ENCODE results near the gene CYTH1.
"Not testable (repeated sequence)": the region's sequence is repeated elsewhere in the genome, so short reads cannot be mapped to it uniquely, and the experiment has no call there.

CYTH1 gene

DNA sequence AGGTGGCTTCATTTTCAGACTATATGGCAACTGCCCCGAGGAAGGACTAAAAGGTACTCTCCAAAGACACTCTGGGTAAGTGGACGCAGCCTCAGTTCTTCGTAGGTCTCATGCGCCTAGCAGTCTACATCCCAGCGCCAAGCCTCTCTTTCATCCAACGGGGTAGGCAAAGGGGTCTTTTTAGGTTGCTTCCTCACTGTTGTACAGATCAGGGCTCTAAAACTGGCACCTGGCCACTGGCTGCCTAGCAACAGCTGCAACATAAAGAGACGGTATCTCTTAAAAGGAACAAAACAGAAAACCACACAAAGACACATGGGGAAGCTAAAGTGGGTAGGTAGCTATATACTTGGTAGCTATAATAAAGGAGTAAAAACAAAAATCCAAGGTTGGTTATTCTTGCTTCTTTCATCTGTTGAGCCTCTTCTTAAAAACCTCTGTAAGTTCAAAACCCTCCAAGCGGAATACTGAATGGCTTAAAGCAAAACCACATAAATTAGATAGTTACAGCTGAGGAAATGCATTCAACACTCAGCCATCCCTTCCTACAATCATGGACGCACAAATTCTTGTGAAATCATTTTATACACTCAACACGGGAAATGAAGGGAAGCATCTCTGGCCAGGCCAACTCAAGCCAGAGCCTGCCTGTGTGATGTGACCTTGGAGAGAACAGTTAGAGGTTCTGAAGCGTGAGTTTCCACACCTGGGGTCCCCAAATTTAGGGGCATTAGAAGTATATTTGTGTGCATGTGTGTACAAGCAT is 22.7 kb downstream of the CYTH1 start:
- peak in 1 of 2 donors; percentile 77 for DNase-seq

DNA sequence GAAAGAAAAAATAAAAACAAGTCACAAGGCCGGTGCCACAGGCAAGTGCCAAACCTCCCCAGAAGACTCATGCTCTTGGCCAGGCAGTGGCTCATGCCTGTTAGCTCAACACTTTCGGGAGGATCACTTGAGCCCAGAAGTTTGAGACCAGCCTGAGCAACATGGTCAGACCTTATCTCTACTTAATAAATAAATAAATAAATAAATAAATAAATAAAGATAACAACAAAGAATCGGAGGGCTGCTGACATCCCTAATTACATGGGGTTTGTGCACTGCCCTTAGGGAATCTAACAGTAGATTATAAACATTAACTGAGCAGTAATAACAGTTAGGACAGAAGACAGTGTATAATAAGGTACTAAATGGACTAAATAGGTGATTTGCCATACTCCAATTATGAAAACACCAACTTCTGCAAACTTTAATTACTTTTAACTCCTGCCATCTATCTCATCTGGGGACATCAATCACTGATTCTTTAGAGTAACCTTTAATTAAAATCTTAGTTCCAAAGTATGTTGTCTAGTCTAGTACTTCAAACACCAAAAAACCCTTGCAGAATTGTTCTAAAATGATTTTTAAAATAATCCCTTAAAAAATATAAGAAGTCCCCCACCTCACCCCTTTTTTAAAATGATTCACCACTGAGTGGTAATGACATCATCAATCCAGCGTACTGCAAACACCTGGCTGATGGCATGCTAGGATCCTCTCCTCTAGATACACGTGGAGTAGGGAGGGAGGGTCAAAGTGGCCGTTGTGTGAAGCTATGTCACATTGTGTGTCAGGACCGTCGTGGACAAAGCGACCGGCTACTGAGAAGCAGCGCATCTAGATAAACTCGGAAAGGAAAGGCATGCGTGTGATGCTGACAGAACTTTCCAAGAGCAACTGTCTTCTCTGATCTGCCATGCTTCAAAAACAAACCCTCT is 28.5 kb downstream of the CYTH1 start:
- DNase-seq: no peak

- DNase-seq: no peak
These were observed 30.5 kb downstream of the CYTH1 start for GRCh38 chr17:78751447-78752161.

DNA sequence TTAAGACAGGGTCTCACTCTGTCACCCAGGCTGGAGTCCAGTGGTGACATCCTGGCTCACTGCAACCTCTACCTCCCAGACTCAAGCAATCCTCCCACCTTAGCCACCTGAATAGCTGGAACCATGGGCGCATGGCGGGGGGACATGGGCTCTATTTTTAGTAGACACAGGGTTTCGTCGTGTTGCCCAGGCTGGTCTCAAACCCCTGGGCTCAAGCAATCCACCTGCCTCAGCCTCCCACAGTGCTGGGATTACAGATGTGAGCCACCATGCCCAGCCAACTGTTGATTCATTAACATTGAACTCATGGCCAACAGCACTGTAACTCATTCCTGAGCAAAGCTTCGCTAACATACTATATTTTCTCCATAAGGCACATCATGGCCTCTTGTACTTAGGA is 31.1 kb downstream of the CYTH1 start:
- DNase-seq: not testable (repeated sequence)

- DNase-seq: peak in 1 of 2 donors; percentile 94
These were observed 33.2 kb downstream of the CYTH1 start for GRCh38 chr17:78748730-78749317.

GRCh38 chr17:78748048-78748729 is 33.9 kb downstream of the CYTH1 start:
- no peak for DNase-seq

GRCh38 chr17:78747488-78747887 is 34.6 kb downstream of the CYTH1 start:
- DNase-seq: no peak

DNA sequence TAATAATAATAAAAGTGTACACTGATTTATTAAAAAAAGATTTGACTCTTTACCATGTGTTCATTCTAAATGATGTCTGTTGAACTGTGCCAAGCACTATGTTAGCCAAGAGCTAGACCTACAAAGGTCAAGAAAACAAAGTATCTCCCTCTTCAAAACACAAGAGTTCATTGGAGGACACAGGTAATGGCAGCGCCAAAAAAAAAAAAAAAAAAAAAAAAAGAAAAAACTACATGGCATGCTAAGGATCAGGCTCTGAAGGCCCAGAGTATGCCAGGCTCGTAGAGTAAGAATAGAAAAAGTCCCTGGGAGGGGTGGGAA is 35.2 kb downstream of the CYTH1 start:
- no peak for DNase-seq

- no peak for DNase-seq
These were observed 35.7 kb downstream of the CYTH1 start for GRCh38 chr17:78746263-78746948.

DNA sequence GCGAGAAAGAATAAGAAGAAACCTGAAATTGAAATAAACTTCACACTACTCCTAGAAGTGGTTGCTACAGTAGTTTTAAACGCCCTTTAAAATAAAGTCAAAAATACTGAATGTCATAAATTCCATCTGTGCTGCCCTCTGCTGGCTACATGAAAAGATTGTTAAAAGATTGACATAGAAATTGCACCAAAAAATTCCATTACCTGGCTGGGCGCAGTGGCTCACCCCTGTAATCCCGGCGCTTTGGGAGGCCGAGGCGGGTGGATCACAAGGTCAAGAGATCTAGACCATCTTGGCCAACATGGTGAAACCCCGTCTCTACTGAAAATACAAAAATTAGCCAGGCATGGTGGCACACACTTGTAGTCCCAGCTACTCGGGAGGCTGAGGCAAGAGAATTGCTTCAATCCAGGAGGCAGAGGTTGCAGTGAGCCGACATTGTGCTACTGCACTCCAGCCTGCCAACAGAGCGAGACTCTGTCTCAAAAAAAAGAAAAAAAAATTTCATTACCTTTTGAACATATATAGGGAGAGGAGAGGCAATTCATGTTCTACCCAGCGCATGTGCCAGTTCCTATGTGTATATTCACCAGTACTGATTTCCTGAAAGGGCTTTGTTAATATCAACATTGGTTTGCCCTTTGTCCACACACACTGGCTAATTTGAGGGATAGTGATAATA is 36.5 kb downstream of the CYTH1 start:
- DNase-seq: peak in 1 of 2 donors; percentile 16

GRCh38 chr17:78742901-78743300 is 39.2 kb downstream of the CYTH1 start:
- DNase-seq: no peak

DNA sequence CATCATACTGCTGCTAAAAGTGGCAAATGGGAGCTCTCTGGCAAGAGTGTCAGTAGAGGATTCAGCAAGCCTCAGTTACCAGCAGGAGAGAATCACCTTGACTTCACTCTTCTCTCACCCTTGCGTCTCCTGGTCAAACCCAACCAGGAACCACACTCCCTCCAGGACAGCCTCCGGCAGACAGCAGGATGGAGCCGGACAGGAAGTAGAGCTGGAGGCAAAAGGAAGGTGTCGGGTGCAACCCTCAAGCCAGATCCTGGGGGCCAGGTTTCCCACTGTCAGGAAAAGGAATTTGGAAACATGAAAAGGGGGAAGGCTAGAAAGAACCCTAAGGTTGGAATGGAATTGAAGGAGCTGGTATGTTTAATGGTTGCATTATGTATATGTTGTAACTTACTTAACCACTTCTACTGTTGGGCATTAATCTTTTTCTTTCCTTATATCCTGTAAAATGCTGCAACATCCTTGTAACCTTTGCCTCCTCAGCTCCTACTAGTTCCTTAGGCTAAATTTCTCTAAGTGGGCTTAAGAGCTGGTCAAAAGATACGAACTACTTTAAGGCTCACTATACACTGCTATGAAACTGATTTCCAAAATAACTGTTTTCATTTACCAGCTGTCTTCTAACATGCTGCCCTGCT is 40.3 kb downstream of the CYTH1 start:
- DNase-seq: no peak

GRCh38 chr17:78739331-78739931 is 42.6 kb downstream of the CYTH1 start:
- DNase-seq: no peak

DNA sequence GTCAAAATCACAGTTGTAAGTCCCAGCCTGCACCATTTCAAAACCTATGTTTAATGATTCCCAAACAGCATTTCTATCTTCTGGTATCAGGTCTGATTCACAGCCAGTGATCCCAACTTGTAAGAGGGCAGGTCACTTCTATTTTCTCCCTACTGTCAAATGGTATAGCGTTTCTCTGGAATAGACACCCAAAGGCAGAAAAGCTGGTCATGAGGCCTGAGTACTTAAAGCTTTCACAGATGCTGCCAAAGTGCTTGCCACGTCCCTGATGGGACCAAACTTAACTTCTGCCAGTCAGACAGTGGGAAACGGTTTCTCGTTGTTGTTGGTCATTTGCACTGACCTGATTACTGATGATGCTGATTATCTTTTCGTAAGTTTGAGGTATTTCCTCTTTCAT is 43.4 kb downstream of the CYTH1 start:
- no peak for DNase-seq

- no peak for DNase-seq
These were observed 43.8 kb downstream of the CYTH1 start for GRCh38 chr17:78738278-78738677.

DNA sequence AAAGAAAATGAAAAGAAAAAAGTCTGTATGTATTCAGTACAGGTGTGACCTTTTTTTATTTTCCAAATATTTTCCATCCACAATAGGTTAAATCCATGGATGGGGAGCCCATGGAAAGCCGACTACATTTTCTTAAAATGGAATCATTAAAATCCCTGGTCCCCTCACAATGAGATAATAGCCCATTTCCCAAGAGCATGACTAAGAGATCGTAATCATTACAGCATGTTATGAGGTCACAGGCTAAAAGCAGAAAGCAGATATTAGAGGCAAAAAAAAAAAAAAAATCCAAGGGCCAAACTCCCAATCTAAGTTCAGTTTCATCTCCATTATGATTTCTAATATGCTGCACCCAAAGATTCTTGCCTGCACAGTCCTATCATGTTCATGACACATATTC is 44.7 kb downstream of the CYTH1 start:
- DNase-seq: peak in 1 of 2 donors; percentile 63

- peak; percentile 43 to 72 for DNase-seq
These were observed 45.5 kb downstream of the CYTH1 start for GRCh38 chr17:78736526-78737079.

GRCh38 chr17:78735832-78736525 is 46.1 kb downstream of the CYTH1 start:
- DNase-seq: no peak
